NB4 (cell line): Measurements from ENCODE around the gene CYTH3.

Experiments used
- MYC ChIP-seq: IDR thresholded peaks from 2 replicates; pipeline ENCODE4 v1.6.1; 2011; ENCODE audit warnings: low read depth, low read length
- POLR2A ChIP-seq: IDR thresholded peaks from 2 replicates; pipeline ENCODE4 v1.6.1; 2011; ENCODE audit warnings: mild to moderate bottlenecking; ENCODE audit not compliant: insufficient read length; ENCODE audit errors: extremely low read depth
- TF ChIP-seq, protein P1 (sequence below): IDR thresholded peaks from one replicate; pipeline ENCODE4 v1.5.1; 2012; ENCODE audit warnings: low read depth, low read length
- TF ChIP-seq, protein P2 (sequence below): IDR thresholded peaks from 2 replicates; pipeline ENCODE4 v1.6.1; 2011; ENCODE audit warnings: low read depth, low read length

DNA sequence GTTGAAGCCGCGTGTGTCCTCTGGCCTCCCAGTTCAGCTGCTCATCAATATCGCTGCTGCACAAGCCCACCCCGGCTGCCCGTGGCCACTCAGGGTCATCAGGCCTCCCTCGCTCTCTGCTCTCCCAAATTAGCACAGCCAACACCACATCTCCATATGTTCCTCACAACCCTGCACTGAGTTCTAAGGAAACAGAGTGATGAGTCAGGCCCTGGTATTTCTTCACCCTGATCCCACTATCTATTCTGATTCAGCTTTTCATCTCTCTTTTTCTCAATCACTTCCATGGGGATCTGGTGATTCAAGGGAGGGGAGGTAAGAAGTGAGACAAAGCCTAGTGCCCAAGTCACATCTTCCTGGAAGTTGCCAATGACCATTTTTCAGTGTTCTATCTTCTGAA is 23.8 kb downstream of the CYTH3 start:
- TF ChIP-seq, protein P1, sequence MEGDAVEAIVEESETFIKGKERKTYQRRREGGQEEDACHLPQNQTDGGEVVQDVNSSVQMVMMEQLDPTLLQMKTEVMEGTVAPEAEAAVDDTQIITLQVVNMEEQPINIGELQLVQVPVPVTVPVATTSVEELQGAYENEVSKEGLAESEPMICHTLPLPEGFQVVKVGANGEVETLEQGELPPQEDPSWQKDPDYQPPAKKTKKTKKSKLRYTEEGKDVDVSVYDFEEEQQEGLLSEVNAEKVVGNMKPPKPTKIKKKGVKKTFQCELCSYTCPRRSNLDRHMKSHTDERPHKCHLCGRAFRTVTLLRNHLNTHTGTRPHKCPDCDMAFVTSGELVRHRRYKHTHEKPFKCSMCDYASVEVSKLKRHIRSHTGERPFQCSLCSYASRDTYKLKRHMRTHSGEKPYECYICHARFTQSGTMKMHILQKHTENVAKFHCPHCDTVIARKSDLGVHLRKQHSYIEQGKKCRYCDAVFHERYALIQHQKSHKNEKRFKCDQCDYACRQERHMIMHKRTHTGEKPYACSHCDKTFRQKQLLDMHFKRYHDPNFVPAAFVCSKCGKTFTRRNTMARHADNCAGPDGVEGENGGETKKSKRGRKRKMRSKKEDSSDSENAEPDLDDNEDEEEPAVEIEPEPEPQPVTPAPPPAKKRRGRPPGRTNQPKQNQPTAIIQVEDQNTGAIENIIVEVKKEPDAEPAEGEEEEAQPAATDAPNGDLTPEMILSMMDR, result no peak
- TF ChIP-seq POLR2A, result no peak
- TF ChIP-seq, protein P2, sequence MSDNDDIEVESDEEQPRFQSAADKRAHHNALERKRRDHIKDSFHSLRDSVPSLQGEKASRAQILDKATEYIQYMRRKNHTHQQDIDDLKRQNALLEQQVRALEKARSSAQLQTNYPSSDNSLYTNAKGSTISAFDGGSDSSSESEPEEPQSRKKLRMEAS, result no peak
- TF ChIP-seq MYC, result no peak
